CD4-positive, CD25-positive, alpha-beta regulatory T cell (primary cell): ENCODE data around the gene PBX1. TPM values are rescaled to one million over a fixed set of nuclear protein-coding genes. Genes with fewer than 3 reads are reported as not detected.

Experiments used
- ATAC-seq, 2 donors: fragments of 150-1000 bp; cut with Tn5 transposase; one replicate each; pipeline ENCODE4 v1.10.0; 2021; ENCODE audit warnings: low read depth in 2 of 2, moderate number of reproducible peaks in 2 of 2, moderate library complexity in 1 of 2
- DNase-seq, 3 donors: peaks; one replicate each; pipeline versions ENCODE4 v3.0.0 to v3.0.0-alpha.2; 2012 to 2022; ENCODE audit warnings: mixed read lengths in 1 of 3
- H3K27ac ChIP-seq: one replicate; pipeline ENCODE4 v1.7.0; 2013; ENCODE audit warnings: mild to moderate bottlenecking, low read length; ENCODE audit not compliant: insufficient read depth, poor library complexity, severe bottlenecking
- H3K27me3 ChIP-seq: one replicate; pipeline ENCODE4 v1.7.0; 2013; ENCODE audit warnings: low read length; ENCODE audit not compliant: control insufficient read depth, insufficient read depth
- H3K36me3 ChIP-seq: one replicate; pipeline ENCODE4 v1.7.0; 2013; ENCODE audit warnings: mild to moderate bottlenecking, low read length, moderate library complexity; ENCODE audit not compliant: control insufficient read depth, insufficient read depth
- H3K4me1 ChIP-seq: 2 replicates; pipeline ENCODE4 v1.7.0; 2013; ENCODE audit warnings: mild to moderate bottlenecking, low read length; ENCODE audit not compliant: insufficient read depth, control insufficient read depth, poor library complexity, severe bottlenecking
- H3K4me3 ChIP-seq: one replicate; pipeline ENCODE4 v1.7.0; 2013; ENCODE audit warnings: low read depth, mild to moderate bottlenecking, low read length, moderate library complexity
- H3K9me3 ChIP-seq, 2 experiments: 1 replicate in 1 of 2; 2 replicates in 1 of 2; pipeline ENCODE4 v1.7.0; 2013; ENCODE audit warnings: low read length in 2 of 2, mild to moderate bottlenecking in 1 of 2, moderate library complexity in 1 of 2; ENCODE audit not compliant: control insufficient read depth in 2 of 2
- H3K27ac Mint-ChIP-seq, 3 donors: one replicate each; pipeline ENCODE4 v1.8.0; 2020 to 2022; ENCODE audit warnings: mild to moderate bottlenecking in 3 of 3, mixed read lengths in 3 of 3, moderate library complexity in 2 of 3
- H3K27me3 Mint-ChIP-seq: one replicate; pipeline ENCODE4 v1.8.0; 2022; ENCODE audit warnings: mild to moderate bottlenecking, mixed read lengths
- H3K36me3 Mint-ChIP-seq: one replicate; pipeline ENCODE4 v1.8.0; 2020; ENCODE audit warnings: mixed read lengths
- H3K4me1 Mint-ChIP-seq, 4 donors: one replicate each; pipeline ENCODE4 v1.8.0; 2020 to 2022; ENCODE audit warnings: mixed read lengths in 4 of 4, mild to moderate bottlenecking in 1 of 4
- H3K4me3 Mint-ChIP-seq, 4 donors: one replicate each; pipeline ENCODE4 v1.8.0; 2020 to 2022; ENCODE audit warnings: mild to moderate bottlenecking in 4 of 4, mixed read lengths in 4 of 4, moderate library complexity in 3 of 4
- H3K9me3 Mint-ChIP-seq, 7 donors: one replicate each; pipeline ENCODE4 v1.8.0; 2020 to 2022; ENCODE audit warnings: mixed read lengths in 7 of 7, mild to moderate bottlenecking in 3 of 7, moderate library complexity in 2 of 7
- polyA plus RNA-seq, 4 donors: library from polyadenylated mRNA; unstranded; fragments of 300-500 nt; fragmentation: Illumina TruSeq; gene quantifications; one replicate each; pipeline ENCODE4 v1.2.3, GENCODE V29; 2021
- total RNA-seq: library from RNA; stranded (reverse); gene quantifications from one replicate; pipeline ENCODE4 v1.2.3, GENCODE V29; 2022

The PBX1 gene
- total and polyA plus RNA-seq, 5 donors from 2014 or later = 0.03 to 1.7 (median 0.10) TPM; not detected in 2

DNA sequence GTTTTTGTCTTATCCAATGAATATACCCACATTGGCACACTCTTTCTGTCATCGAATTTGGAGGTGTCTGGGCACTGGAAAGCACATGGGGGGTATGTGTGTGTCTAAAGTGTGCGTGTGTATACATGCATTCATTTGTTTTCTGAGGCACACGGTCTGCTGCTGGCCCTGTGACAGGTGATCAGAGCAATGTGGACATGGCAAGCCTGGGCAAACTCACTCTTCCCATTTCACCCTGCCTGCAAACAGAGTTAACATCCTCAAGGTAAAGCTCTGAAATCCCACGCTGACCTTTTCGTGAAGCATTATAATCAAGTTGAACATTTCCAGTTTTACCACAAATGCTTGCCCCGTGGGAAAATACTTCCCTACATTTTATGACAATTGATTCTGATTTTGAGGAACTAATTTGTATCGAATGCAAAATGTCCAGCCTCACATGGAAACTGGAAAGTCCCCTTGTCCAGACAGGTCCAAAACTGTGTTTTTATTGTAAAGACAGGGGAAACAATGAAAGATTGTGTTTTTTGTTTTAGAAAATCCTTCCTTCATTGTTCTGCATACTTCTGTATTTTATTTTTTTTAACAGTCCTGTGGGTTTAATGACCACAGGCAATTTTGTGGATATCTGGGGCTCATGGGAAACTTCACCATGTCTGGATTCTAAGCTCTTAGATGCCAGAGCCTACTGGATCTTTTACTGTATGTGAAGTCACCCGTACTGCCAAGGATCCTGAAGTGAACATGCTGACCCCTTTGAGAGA is 160.9 kb downstream of the PBX1 start:
- H3K4me3 Mint-ChIP-seq = no peak overlapping the region
- H3K27ac Mint-ChIP-seq = no peak overlapping the region
- Histone ChIP-seq H3K27me3 (no peaks in the 10 kb centered on the region), H3K4me1 (no peaks in the 10 kb centered on the region), H3K27ac (no peak overlapping the region), H3K9me3 (no peaks in the 10 kb centered on the region), H3K4me3 (no peak overlapping the region), H3K36me3 (no peaks in the 10 kb centered on the region)
- DNase-seq (no peak), ATAC-seq (no peak)
- no peaks in the 10 kb centered on the region for H3K4me1 Mint-ChIP-seq
- H3K27me3 Mint-ChIP-seq = peaks cover 5% of the 10 kb centered on the region
- peaks cover 2% of the 10 kb centered on the region for H3K36me3 Mint-ChIP-seq
- H3K9me3 Mint-ChIP-seq = peaks cover 0 to 5% (median 0%) of the 10 kb centered on the region in 7 donors

DNA sequence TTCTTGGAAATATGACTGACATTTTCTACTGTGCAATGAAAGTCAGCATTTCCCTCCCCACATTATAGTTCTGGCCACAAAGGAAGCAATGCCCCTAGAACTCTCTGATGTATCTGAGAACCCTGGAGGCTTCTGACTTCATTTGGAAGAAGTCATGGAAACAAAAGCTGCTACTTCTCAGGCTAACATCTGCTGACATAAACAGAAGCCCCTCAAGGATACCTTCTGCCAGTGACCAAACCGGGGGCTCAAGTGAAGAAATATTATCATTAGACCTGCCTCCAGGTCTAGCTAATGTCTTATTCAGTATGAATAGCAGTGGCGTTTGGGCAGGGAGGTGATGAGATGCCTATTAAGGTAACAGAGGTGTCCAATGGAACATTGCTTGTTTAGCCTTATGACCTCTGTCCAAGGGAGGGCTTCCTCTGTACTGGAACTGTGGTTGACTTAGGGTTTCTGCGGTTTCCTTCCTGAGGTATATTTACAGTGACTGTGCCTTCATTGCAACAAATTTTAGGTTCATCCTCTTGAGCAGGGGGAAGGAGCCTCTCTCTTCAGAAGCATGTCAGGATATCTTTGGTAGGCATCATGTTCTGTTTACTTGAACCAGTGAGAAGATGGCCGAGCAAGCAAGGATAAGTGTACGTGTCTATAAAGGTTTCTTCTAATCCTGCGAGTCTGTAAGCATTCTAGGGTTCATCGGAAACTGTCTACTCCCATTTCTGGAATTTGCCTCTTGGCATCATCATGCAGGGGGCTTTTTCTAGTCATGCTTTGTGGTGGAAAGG is 161.7 kb downstream of the PBX1 start:
- no peaks in the 10 kb centered on the region for H3K4me1 Mint-ChIP-seq
- no peak for ATAC-seq

DNA sequence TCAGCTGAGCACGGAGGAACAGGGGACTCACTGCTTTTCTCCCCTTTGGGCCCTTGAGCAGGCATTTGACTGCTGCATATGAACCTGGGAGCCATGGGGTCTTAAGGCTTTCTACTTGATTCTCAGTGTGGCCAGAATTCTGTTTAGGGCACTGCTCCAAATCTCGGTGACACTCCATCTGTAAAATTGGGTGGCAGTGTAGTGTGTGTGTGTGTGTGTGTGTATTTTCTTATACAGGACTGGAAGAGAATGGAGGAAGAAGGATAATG is 162.2 kb downstream of the PBX1 start:
- H3K27ac Mint-ChIP-seq = no peak overlapping the region
- Histone ChIP-seq H3K9me3 (no peaks in the 10 kb centered on the region), H3K36me3 (no peaks in the 10 kb centered on the region), H3K27ac (no peak overlapping the region), H3K27me3 (no peaks in the 10 kb centered on the region), H3K4me3 (no peak overlapping the region), H3K4me1 (no peaks in the 10 kb centered on the region)
- H3K27me3 Mint-ChIP-seq = peaks cover 5% of the 10 kb centered on the region
- H3K9me3 Mint-ChIP-seq = peaks cover 0 to 5% (median 0%) of the 10 kb centered on the region in 7 donors
- no peaks in the 10 kb centered on the region for H3K4me1 Mint-ChIP-seq
- no peak for DNase-seq
- ATAC-seq = no peak
- H3K36me3 Mint-ChIP-seq = no peaks in the 10 kb centered on the region
- no peak overlapping the region for H3K4me3 Mint-ChIP-seq

More for the DNA sequence above, 161.7 kb downstream of the PBX1 start:
- no peaks in the 10 kb centered on the region for H3K9me3 ChIP-seq
- no peaks in the 10 kb centered on the region for H3K36me3 Mint-ChIP-seq
- no peaks in the 10 kb centered on the region for H3K36me3 ChIP-seq
- no peaks in the 10 kb centered on the region for H3K4me1 ChIP-seq
- peaks cover 5% of the 10 kb centered on the region for H3K27me3 Mint-ChIP-seq
- H3K4me3 Mint-ChIP-seq = no peak overlapping the region
- H3K27ac Mint-ChIP-seq = peak overlapping the region in 1 of 3 donors; percentile 6
- peaks cover 0 to 5% (median 0%) of the 10 kb centered on the region in 7 donors for H3K9me3 Mint-ChIP-seq
- H3K27ac ChIP-seq = no peak overlapping the region
- H3K4me3 ChIP-seq = no peak overlapping the region
- no peak for DNase-seq
- no peaks in the 10 kb centered on the region for H3K27me3 ChIP-seq

DNA sequence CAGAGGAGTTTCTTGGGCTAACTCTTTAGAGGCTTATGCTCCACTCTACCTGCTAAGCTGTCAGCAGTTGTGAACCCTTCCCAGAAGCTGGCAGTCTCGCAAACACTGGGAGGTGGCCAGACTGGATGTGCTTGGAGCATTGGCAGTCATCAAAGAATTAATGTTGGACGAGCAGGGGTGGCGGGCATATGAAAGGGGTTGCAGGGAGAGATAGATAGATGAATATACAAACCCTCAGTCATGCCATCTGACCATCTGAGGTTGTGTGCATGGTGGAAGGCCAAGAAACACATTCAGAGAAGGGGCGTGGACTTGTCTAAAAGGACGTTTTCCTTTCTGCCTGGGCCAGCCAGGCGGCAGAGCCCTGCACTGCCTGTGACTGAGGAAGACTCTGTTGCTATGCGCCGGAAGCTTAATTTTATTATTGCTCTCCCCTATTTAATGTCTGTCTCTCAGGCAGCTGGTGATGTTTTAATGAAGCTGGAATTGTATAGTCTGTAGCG is 164.4 kb downstream of the PBX1 start:
- ATAC-seq (no peak), DNase-seq (no peak)
- H3K4me3 ChIP-seq = no peak overlapping the region
- no peak overlapping the region for H3K4me3 Mint-ChIP-seq
- peaks cover 0 to 5% (median 0%) of the 10 kb centered on the region in 7 donors for H3K9me3 Mint-ChIP-seq
- no peaks in the 10 kb centered on the region for H3K36me3 ChIP-seq
- H3K9me3 ChIP-seq = no peaks in the 10 kb centered on the region
- H3K27ac ChIP-seq = no peak overlapping the region
- H3K4me1 Mint-ChIP-seq = no peaks in the 10 kb centered on the region
- no peaks in the 10 kb centered on the region for H3K27me3 Mint-ChIP-seq
- H3K27me3 ChIP-seq = no peaks in the 10 kb centered on the region
- H3K4me1 ChIP-seq = no peaks in the 10 kb centered on the region
- no peak overlapping the region for H3K27ac Mint-ChIP-seq
- H3K36me3 Mint-ChIP-seq = no peaks in the 10 kb centered on the region

DNA sequence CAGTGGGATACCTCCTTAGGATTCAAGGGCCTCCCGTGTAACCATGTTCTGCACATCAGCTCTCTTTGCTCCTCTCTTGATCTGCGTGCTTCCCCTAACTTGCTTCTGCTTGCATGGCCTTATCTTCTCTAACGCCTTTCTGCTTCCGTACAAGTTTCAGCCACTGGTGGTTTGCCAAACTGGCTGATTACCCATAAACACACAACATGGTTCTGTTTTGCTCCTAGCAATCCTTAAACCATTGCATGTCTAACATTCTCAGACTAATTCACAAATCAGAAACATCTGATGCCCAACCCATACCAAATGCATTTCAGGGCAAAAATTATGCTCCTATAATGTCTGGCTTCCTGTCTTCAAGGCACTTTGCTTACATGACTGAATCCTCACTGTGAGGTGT is 166.4 kb downstream of the PBX1 start:
- H3K4me1 Mint-ChIP-seq = no peaks in the 10 kb centered on the region
- Histone ChIP-seq H3K36me3 (no peaks in the 10 kb centered on the region), H3K4me3 (no peak overlapping the region), H3K9me3 (no peaks in the 10 kb centered on the region), H3K27ac (no peak overlapping the region), H3K4me1 (no peaks in the 10 kb centered on the region), H3K27me3 (no peaks in the 10 kb centered on the region)
- H3K36me3 Mint-ChIP-seq = no peaks in the 10 kb centered on the region
- no peaks in the 10 kb centered on the region for H3K27me3 Mint-ChIP-seq
- DNase-seq = no peak
- no peak overlapping the region for H3K27ac Mint-ChIP-seq
- no peak for ATAC-seq
- no peak overlapping the region for H3K4me3 Mint-ChIP-seq
- H3K9me3 Mint-ChIP-seq = peaks cover 0 to 5% (median 0%) of the 10 kb centered on the region in 7 donors

DNA sequence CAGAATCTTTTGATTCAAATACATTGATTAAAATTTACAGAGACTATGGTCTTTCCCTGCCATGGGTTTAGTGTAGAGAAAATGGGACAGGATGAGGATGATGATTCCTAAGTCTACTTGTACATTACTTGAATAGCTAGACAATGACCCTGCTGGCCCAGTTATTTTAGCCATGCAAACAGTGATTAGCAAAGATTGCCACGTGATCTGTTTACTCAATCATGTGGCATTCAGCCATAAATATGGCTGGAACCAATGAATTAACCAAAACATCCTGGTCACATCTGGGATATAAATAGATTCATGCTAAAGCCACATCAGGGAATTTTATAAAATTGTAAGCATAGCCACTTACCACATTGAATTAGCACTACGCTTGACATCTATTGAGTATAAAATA is 167.3 kb downstream of the PBX1 start:
- no peaks in the 10 kb centered on the region for H3K36me3 Mint-ChIP-seq
- H3K36me3 ChIP-seq = no peaks in the 10 kb centered on the region
- H3K4me3 ChIP-seq = no peak overlapping the region
- no peak for ATAC-seq
- H3K4me1 Mint-ChIP-seq = no peaks in the 10 kb centered on the region
- H3K27ac ChIP-seq = no peak overlapping the region
- no peaks in the 10 kb centered on the region for H3K27me3 Mint-ChIP-seq
- no peaks in the 10 kb centered on the region for H3K9me3 ChIP-seq
- H3K27me3 ChIP-seq = no peaks in the 10 kb centered on the region
- no peaks in the 10 kb centered on the region for H3K4me1 ChIP-seq
- H3K9me3 Mint-ChIP-seq = peaks cover 0 to 5% (median 0%) of the 10 kb centered on the region in 7 donors
- no peak for DNase-seq
- no peak overlapping the region for H3K4me3 Mint-ChIP-seq
- H3K27ac Mint-ChIP-seq = no peak overlapping the region

DNA sequence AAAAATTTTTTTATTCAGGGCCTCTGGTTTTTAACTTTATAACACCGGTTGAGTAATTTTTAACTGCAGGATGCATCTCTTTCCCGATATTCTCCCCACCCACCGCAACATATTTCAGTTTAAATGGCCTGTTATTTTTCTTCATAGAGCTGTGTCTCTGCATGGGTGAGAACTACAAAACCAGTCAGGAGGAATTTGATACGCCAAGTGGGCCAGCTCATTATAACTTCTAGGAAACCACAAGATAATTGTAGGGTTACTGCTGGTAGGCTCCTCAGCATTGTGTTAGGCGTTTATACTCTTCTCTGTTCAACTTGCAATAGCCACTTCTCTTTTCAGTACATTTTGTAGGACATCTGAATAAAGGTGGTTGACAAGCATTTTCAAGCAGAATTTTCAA is 169.7 kb downstream of the PBX1 start:
- Histone ChIP-seq H3K4me1 (no peaks in the 10 kb centered on the region), H3K27me3 (no peaks in the 10 kb centered on the region), H3K4me3 (no peak overlapping the region), H3K36me3 (no peaks in the 10 kb centered on the region), H3K9me3 (no peaks in the 10 kb centered on the region), H3K27ac (no peak overlapping the region)
- H3K27me3 Mint-ChIP-seq = no peaks in the 10 kb centered on the region
- ATAC-seq = no peak
- no peak for DNase-seq
- H3K4me3 Mint-ChIP-seq = no peak overlapping the region
- H3K4me1 Mint-ChIP-seq = no peaks in the 10 kb centered on the region
- H3K27ac Mint-ChIP-seq = no peak overlapping the region
- H3K36me3 Mint-ChIP-seq = no peaks in the 10 kb centered on the region
- peaks cover 0 to 5% (median 2%) of the 10 kb centered on the region in 7 donors for H3K9me3 Mint-ChIP-seq
